GM18502 (cell line): ENCODE measurements around the gene TPP1.
A peak's percentile ranks its signal among the peaks of the same experiment; 100 is the strongest.

Experiments used
- ATAC-seq: cut with Tn5 transposase; IDR thresholded peaks from one replicate; pipeline ENCODE4 v1.9.1; 2021; ENCODE audit warnings: mild to moderate bottlenecking; ENCODE audit not compliant: unreplicated experiment, poor library complexity

Gene TPP1

DNA sequence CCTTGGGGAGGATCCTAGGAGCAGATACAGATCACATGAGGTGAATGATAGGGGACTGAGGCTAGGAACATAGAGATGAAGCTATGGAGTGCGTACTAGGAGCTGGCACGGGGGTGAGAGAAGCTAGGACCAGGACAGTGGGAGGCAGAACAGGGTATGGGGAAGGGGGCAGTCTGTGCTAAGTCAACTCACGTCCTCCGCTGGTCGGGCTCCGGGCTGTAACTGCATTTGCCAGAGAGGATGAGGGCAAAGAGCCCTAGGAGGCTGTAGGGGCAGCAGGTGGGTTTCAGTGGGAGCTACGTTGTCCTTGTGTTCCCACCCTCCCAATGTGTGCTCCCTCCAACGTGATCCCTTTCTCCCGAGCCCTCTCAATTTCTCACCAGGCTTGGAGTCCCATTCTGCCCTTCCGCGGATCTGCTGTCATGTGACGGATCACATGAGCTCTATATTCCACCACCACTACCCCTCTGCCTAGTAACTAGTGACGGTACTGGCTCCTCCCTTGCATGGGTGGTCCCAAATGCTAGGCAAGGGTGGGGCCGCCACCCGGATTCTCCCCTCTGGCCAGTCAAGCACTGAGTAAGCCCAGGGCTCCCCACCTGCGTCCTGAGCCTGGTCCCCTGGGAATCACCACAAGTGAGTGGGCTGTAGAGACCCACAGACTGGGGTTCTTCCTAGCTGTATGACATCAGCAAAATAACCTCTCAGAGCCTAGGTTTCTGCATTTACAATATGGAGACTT is at the start of gene TPP1:
TPP1 (minus strand) TSS at position 419 of the 742 bp plus-strand sequence; CDS start at position 397, 22 bp downstream.
- ATAC-seq, result peak; percentile 99

DNA sequence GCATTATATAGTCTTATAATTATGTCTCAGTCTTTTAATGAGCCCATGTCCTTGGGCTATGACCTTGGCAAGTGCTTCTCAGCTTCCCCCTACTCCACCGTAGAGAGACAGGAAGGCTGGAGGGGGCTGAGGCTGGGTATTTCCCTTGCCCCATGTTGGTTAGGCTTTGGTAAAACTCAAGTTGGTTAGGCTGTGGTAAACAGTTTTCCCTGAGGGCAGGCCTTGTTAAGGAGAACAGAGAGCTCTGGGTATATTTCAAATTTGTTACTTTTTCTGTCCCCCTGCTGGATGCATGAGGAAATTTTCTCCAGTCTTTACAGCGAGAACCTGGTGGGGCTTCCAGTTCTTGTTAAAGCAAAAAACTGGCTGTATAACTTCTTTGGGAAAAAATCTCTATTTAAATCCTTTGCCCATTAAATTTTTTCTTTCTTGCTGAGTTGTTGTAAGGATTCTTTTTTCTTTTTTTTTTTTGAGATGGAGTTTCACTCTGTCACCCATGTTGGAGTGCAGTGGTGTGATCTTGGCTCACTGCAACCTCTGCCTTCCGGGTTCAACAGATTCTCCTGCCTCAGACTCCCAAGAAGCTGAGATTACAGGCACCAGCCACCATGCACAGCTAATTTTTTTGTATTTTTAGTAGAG is 48.6 kb upstream of the TPP1 start:
- ATAC-seq, result peak; percentile 60

DNA sequence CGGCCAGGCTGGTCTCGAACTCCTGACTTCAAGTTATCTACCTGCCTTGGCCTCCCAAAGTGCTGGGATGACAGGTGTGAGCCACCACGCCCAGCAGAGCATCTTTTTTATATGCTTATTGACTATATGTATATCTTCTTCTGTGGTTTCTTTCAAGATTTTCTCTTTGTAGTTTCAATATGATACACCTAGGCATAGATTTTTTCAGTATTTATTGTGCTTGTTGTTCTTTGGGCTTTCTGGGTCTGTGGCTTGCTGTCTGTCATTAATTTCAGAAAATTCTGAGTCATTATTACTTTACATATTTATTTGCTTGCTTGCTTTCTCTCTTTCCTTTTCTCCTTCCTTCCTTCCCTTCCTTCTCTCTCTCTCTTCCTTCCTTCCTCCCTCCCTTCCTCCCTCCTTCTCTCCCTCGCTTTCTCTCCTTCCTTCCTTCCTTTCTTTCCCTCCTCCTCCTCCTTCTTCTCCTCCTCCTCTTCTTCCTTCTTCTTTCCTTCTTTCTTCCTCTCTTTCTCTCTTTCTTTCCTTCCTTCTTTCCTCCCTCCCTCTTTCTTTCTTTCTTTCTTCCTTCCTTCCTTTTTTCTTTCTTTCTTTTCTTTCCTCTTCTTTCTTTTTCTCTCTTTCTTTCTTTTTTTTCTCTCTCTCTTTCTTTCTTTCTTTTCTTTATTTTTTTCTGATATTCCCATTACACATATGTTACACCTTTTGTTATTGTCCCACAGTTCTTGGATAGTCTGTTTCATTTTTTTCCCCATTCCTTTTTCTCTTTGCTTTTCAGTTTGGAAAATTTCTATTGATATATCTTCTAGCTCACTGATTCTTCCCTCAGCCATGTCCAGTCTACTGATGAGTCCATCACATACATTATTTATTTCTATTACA is 47.3 kb upstream of the TPP1 start:
- no peak for ATAC-seq

DNA sequence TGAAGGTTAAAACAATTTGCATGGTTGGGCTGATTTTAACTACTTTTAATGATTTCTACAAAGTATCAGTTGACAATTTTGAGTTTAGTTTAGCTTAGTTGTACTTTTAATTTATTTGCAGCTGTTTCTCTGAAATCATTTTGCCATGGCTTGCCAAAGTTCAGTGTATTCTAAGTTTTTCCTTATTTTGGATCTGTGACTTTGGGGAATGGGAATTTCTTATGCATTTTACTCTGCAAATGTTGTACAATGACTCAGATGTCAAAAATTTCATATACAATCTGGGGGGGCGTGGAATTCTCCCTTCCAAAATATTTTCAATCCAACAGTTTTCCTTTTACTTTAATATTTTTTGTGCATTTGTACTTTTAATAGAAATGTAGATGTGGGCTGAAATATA is 45.3 kb upstream of the TPP1 start:
- no peak for ATAC-seq

DNA sequence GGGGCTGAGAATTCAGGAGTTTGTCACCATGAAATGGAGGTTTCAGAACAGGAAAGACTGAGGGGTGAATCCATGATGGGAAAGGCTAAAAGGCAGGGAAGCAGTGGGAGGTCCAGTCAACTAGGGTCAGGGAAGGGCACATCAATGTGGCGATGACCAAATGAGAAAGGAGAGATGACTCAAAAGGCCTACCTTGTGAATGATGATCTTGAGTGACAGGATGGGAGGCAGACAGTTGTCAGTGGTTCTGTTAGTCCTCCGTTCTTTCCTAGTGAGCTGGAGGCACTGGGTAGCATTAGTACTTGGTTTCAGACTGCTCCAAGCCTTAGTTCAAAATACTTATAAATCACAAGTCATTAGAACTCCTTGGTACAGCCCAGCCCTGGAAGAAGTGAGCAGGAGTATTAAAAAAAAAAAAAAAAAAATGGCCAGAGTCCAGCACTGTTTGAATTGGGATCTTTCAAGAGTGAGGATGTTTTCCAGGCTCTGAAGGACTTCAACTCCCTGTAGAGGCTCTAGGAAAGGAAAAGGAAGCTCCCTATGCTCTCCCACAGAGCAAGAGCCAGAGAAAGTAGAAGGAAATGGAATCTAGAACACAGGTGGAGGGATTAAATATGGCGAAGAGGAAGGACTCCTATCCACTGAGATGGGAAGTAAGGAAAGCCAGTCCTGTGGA is 44.7 kb upstream of the TPP1 start:
- ATAC-seq, result no peak

DNA sequence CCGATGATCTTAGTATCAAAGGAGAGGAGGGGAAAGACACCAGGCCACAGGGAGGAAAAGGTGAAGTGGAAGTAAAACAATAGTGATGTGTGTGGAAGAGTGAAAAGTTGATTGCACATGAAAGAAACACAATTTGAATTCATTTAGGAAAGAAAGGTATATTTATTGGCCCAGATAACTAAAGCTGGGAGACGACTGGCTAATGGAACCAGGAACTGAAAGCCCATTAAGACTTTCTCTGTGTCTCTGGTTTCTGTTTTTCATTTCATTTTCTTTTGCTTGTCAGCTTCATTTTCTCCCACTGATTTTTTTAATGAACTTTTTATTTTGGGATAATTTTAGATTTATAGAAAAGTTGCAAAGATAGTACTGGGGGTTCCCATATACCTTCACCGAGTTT is 41.5 kb upstream of the TPP1 start:
- ATAC-seq, result no peak

DNA sequence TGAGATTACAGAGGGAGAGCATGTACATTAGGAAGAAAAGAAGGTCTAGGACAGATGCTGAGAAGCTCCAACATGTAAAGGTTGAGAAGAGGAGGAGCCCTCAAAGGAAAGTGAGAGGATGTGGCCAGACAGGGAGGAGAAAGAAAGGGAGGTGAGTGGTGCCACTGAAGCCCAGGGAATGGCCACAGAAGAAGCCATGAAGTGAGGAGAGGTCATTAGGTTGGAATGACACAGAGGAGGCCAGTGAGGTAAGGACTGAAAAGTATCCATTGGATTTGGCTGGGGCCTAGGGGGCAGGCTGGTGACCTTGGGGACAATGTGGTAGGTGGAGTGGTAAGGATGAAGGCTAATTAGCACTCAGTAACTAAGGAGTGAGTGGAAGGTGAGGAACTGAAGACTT is 39.4 kb upstream of the TPP1 start:
- ATAC-seq, result no peak

DNA sequence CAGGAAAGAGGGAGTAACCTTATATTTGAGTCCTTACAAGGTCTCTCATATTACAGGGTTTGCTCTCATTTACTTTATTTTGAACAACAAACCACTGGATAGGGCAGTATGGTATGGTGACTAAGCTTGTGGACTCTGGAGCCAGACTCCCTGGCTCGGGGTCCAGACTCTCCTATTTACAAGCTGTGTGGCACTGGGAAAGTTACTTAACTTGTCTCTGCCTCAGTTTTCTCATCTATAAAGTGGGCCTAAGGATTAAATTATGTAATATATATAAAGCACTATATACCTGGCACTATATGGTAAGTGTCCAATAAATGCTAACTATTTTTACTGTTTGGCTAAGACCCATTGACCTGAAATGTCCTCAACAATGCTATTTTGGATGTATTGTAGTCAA is 38.1 kb upstream of the TPP1 start:
- ATAC-seq, result no peak

DNA sequence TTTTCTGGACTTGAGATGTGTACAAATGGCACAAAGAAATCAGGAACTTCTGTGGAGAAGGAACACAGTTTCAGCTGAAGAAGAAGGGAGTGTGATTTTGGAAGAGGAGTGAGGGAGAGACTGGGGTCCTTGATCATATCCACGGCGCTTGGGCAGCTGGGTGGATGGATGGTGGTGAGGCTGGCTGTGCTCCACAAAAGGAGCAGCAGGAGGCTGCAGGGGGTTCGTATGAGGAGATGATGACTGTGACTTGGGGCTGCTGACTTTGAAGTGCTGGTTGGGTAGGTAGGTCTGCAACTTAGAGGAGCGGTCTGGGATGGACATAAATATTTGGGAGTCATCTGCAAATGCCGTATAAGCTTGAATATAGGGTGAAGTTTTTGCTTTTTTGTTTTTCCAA is 37.7 kb upstream of the TPP1 start:
- ATAC-seq, result no peak

DNA sequence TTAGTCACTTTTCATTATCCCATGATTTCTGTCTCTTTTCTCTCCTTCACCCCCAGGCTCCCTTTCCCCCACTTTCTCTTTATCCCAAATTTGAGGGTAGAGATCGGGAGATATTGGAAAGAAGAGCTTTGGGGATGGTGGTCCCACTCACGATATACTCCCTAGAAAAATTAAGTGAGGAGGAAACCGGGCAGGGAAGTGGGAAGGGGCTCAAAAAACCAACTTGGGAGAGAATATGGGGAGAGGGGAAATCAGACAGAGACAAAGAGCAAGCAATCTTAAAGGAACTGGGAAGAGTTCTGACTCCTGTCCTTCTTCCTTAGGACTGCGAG is 37.3 kb upstream of the TPP1 start:
- no peak for ATAC-seq

DNA sequence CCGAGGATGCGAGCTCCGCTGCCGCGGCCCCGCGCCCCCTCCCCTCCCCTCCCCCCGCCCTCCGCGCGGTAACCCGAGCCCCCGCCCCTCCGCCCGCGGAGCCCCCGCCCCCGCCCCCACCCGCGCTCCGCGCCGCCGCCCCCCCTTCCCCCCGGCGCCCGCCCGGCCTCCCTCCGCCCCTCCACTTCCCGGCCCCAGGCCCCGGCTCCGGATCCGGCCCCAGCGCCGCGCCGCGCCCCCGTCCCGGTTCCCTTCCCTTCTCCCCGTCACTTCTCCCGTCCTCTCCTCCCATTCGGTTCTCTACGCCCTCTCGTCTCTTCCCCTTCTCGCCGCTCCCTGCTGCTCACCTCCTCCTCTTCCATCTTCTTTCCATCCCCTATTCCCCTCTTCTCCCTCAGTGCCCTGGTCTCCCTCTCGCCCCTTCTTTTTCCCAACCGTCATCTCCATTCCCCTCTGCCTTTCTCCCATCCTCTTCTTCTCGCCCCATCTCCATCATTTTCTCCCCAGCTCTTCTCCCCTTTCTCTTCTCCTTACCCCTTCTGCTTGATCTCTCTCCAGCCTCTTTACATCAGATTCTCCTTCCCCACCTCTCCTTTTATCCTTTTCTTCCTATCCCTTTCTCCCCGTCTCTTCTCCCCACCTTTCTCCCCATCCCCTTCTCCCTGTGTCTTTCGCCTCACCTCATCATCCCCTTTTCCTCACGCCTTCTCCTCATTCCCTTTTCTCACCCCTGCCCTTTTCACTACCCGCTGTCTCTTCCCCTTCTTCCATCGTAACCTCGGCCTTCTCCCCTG is 36.8 kb upstream of the TPP1 start, which contains the start of gene DCHS1:
DCHS1 (minus strand) TSS at position 20 of the 794 bp plus-strand sequence. CDS start 14,196 bp downstream, outside the sequence.
- ATAC-seq, result no peak

DNA sequence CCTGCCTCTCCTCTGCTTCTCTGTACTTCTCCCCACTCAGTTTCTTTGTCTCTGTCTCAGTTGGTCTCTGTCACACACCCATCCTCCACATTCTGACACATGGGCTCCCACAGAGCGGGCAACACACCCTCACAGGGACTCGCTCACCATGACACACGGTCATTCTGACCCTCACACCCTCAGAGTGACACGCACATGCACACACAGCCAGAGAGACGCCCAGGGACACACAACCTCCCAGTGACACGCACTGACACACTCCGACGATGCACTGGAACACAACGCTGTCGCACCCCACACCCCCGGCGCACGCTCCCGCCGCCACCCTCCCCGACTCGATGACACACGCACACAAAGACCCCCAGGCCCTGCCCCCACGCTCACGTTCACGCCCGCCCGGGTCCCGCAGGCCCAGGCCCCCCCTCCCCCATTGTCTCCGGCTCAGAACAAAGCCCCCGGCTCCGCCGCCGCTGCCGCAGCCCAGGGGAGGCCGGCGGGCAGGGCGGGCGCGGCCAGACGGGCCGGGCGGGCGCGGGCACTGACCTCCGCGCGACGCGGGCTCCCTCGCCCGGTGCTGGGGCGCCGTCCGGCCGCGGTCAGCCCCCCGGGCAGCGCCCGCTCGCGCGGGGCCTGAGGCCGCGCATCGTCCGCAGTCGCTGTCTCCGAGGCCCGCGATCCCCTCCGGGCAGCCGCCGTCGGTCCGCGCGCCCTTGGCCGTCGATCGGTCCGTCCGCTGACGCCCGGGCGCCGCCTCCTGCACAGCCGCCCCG is 36.0 kb upstream of the TPP1 start:
- no peak for ATAC-seq

DNA sequence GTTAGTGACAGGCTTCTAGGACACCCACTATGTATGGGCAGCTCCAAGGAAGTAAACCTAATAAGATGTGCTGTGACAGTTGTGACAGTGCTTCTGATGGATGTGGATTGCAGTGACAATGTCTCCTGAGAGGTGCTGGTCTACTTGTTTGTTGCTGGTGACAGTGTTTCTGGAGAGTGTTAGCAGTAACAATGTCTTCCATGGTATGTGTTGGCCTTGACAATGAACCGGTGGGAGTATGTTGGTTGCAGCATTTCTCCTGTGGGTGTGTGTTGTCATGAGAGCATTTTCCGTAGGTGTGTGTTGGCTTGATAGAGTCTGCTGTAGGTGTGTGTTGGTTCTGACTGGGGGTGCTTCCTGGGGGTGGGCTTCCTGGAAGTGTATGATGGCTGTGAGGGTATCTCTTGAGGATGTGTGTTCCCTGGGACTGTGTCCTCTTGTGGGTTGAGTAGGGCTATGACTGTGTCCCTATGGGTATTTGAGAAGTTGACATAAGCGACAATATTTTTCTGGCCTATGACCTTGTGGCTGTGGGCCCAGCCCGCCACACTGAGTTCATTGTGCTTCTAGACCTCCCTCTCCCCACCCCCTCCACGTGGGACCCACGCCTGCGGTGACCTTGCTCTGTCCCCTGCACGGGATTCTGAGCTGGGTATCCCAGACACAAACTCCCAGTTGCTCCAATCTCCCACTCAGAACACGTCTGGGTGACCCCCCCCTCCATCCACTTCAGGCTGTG is 35.2 kb upstream of the TPP1 start:
- no peak for ATAC-seq

DNA sequence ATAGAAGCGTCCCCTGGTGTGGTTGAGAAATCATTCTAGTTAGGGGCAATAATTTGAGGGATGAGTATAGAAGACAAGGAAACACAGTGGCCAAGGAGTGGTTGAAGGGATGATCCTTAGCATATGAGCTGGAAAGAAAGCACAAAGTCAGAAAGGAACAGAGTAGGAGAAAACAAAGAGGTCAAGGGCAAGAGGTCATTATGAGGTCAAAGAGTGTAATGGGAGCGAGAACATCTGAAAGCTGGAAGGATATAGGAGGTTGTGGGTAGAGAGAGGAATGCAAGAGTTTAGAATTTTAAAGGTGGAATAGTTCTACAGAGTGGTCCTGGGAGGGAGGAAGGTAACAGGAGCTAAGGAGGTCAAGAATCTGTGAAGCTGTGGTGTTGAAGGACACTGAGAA is 34.4 kb upstream of the TPP1 start:
- no peak for ATAC-seq

DNA sequence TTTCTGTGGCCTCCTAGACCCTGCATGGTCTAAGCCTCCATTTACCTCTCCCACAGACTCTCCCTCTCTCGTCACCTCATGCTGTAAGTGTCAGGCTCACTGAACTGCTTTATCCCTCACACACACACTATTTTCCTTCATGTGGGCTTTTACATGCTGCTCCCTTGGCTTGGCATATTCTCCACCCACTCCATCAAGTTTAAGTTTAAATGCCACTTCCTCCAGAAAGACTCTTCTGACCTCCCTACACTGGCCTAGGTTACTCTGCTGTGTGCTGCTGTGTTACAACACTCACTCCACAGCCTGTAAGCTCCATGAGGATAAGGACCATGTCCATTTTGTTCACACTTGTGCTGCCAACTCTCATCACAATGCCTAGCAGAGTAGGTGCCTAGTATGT is 33.9 kb upstream of the TPP1 start:
- ATAC-seq, result no peak

DNA sequence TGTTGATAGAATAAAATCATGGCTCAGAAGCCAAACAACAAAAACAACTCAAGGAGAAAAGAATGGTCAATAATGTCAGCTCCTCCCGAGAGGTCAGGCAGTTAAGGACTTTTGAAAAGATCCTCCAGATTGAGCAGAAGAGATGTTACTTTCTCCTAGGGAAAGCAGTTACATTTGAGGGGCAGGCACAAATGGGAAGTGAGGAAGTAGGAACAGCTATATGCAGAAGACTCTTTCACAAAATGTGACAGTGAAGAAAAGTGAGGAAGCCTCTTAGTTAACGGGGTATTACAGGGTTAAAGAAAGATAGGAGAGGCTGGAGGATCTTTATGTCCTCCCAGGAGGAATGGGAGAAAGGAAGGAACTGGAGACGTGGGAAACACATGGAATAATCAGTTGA is 33.0 kb upstream of the TPP1 start:
- ATAC-seq, result no peak

DNA sequence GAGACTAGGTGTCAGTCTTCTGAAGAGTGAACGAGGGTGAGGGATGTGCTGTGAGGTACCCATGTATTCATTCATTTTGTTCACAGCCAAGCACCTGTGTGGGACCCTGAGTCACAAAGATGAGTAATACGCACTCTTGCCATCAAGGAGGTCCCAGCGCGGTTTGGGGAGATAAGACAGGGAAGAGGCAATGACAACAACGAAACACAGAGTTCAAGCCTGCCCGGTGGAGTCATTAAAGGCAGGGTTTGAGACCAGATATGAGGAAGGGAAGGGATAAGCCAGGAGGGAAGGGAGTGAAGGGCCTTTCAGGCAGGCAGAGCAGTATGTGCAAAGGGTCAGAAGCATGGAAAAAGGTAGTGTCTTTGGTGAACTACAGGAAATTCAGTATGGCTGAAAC is 31.8 kb upstream of the TPP1 start:
- no peak for ATAC-seq

DNA sequence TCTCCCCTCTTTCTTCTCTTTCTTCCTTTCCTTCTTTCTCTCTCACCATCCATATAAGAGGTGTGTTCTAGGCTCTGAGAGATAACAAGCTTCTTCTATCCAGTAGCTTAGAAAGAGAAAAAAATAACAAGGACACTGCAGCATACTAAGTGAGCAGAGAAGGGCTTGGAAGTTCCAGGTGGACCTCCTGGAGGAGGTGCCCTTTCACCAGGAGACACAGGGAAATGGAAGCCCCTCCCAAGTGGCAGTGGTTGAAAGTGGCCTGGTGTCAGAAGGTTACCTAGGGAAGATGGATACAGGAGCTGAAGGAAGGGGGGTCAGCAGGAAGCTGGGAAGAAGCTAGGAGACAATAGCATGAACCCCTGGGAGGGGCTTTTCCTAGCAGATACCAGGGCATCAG is 30.9 kb upstream of the TPP1 start:
- ATAC-seq, result no peak
